Urothelium cell line (cell line): ENCODE data around the gene PIK3CD.
"Not testable (repeated sequence)": the region's sequence is repeated elsewhere in the genome, so short reads cannot be mapped to it uniquely, and the experiment has no call there.

Experiments used
- DNase-seq: peaks from one replicate; pipeline ENCODE4 v3.0.0; 2011; ENCODE audit warnings: low spot score, mixed read lengths
- FAIRE-seq: peaks from 2 replicates; lab custom pipeline; 2011; peaks lifted over from hg19 to GRCh38; lab: Jason Lieb, UNC

The PIK3CD gene

GRCh38 chr1:9653491-9654050 lies 2.0 kb downstream of the PIK3CD start:
- DNase-seq (no peak), FAIRE-seq (no peak)

GRCh38 chr1:9654051-9654833 lies 2.7 kb downstream of the PIK3CD start:
- FAIRE-seq (no peak), DNase-seq (no peak)

- no peak for DNase-seq
- no peak for FAIRE-seq
Observed at GRCh38 chr1:9654834-9655723, 3.5 kb downstream of the PIK3CD start.

- FAIRE-seq (no peak), DNase-seq (no peak)
Observed at GRCh38 chr1:9655836-9656235, 4.3 kb downstream of the PIK3CD start.

GRCh38 chr1:9657521-9658032 lies 6.0 kb downstream of the PIK3CD start:
- FAIRE-seq (no peak), DNase-seq (no peak)

GRCh38 chr1:9658199-9658598 lies 6.7 kb downstream of the PIK3CD start:
- no peak for FAIRE-seq
- DNase-seq: no peak

- FAIRE-seq: no peak
- no peak for DNase-seq
Observed at GRCh38 chr1:9659328-9659727, 7.8 kb downstream of the PIK3CD start.

GRCh38 chr1:9663257-9663656 lies 11.7 kb downstream of the PIK3CD start:
- FAIRE-seq: no peak

GRCh38 chr1:9665193-9665592 lies 13.7 kb downstream of the PIK3CD start:
- FAIRE-seq (no peak), DNase-seq (no peak)

More at GRCh38 chr1:9663257-9663656, 11.7 kb downstream of the PIK3CD start:
- DNase-seq: no peak

- DNase-seq (no peak), FAIRE-seq (no peak)
Observed at GRCh38 chr1:9668080-9668479, 16.5 kb downstream of the PIK3CD start.

GRCh38 chr1:9670085-9670484 lies 18.6 kb downstream of the PIK3CD start:
- FAIRE-seq (no peak), DNase-seq (no peak)

GRCh38 chr1:9671377-9672140 lies 20.0 kb downstream of the PIK3CD start:
- no peak for FAIRE-seq
- peak; percentile 67 for DNase-seq

GRCh38 chr1:9672444-9672843 lies 20.9 kb downstream of the PIK3CD start:
- DNase-seq (no peak), FAIRE-seq (no peak)

- DNase-seq (no peak), FAIRE-seq (no peak)
Observed at GRCh38 chr1:9675393-9675792, 23.9 kb downstream of the PIK3CD start.

GRCh38 chr1:9676128-9676527 lies 24.6 kb downstream of the PIK3CD start:
- FAIRE-seq, DNase-seq: not testable (repeated sequence)

- DNase-seq (no peak), FAIRE-seq (no peak)
Observed at GRCh38 chr1:9676815-9677393, 25.4 kb downstream of the PIK3CD start.

- DNase-seq (no peak), FAIRE-seq (no peak)
Observed at GRCh38 chr1:9680091-9680490, 28.6 kb downstream of the PIK3CD start.

- FAIRE-seq (no peak), DNase-seq (no peak)
Observed at GRCh38 chr1:9680828-9681227, 29.3 kb downstream of the PIK3CD start.

GRCh38 chr1:9684801-9685200 lies 33.3 kb downstream of the PIK3CD start:
- no peak for FAIRE-seq
- no peak for DNase-seq
